ENCODE measurements around the gene DNAI4.
"Not testable (repeated sequence)": the region's sequence is repeated elsewhere in the genome, so short reads cannot be mapped to it uniquely, and the experiment has no call there.

DNAI4 gene

DNA sequence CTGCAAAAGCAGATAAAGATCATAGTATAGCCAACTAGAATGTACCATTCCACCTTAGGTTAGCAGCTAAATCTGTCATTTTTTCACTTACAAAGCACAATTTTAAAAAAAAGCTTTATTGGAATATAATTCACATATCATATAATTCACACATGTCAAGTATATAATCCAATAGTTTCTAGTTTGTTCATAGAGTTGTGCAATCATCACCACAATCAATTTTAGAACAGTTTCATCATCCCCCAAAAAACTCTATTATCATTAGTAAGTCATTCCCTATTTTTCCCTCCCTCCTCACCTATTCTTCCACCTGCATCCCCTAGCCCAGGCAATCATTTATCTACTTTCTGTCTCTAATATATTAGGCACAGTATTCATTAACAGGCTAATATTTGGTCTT lies 91.5 kb downstream of the DNAI4 start:
- no peak for DNase-seq (ENCODE audit: low spot score)
- TF ChIP-seq, protein P1, sequence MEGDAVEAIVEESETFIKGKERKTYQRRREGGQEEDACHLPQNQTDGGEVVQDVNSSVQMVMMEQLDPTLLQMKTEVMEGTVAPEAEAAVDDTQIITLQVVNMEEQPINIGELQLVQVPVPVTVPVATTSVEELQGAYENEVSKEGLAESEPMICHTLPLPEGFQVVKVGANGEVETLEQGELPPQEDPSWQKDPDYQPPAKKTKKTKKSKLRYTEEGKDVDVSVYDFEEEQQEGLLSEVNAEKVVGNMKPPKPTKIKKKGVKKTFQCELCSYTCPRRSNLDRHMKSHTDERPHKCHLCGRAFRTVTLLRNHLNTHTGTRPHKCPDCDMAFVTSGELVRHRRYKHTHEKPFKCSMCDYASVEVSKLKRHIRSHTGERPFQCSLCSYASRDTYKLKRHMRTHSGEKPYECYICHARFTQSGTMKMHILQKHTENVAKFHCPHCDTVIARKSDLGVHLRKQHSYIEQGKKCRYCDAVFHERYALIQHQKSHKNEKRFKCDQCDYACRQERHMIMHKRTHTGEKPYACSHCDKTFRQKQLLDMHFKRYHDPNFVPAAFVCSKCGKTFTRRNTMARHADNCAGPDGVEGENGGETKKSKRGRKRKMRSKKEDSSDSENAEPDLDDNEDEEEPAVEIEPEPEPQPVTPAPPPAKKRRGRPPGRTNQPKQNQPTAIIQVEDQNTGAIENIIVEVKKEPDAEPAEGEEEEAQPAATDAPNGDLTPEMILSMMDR (IDR thresholded peaks at IDR 0.05; ENCODE audit: extremely low read depth, missing control alignments), result no peak

DNA sequence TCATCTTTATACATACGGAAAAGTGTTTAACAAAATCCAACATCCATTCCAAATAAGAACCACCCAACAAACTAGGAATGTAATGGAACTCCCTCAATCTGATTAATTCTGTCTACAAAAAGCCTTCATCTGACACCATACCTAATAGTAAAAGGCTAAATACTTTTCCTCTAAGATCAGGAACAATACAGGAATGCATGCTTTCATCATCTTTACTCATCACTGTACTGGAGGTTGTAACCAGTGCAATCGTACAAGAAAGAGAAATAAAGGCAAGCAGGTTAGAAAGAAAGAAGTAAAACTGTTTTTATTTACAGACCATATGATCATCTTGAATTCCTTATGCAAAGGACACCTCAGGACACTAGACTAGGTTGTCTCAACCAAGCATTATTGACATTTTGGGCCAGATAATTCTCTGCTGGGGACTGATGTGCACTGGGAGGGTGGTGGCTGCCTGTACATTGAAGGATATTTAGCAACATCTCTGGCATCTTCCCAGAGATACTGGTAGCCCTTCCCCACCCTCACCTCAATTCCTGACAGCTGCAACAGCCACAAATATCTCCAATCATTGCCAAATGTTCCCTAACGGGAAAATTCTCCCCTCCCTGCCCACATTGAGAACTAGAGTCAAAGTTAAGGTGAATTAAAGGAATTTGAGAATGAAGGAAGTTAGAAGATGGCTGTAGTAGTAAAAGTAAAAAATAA lies 93.0 kb downstream of the DNAI4 start:
- TF ChIP-seq, protein P1 (IDR thresholded peaks at IDR 0.05; ENCODE audit: extremely low read depth, missing control alignments), result no peak
- no peak for DNase-seq (ENCODE audit: low spot score)

DNA sequence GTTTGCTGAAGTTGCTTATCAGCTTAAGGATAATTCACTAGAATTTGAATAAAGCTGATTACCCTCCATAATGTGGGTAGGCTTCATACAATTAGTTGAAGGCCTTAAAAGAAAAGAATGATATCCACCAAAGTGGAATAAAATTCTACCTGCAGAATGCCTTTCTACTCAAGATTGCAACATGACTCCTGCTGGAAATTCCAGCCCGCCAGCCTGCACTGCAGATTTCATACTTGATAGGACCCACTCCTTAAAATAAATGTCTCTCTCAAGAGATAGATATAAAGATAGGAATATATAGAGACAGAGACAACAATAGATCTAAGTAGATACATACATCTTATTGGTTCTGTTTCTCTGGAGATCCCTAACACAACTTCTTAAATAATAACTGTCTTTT lies 99.9 kb downstream of the DNAI4 start:
- TF ChIP-seq, protein P1 (IDR thresholded peaks at IDR 0.05; ENCODE audit: extremely low read depth, missing control alignments), result no peak

DNA sequence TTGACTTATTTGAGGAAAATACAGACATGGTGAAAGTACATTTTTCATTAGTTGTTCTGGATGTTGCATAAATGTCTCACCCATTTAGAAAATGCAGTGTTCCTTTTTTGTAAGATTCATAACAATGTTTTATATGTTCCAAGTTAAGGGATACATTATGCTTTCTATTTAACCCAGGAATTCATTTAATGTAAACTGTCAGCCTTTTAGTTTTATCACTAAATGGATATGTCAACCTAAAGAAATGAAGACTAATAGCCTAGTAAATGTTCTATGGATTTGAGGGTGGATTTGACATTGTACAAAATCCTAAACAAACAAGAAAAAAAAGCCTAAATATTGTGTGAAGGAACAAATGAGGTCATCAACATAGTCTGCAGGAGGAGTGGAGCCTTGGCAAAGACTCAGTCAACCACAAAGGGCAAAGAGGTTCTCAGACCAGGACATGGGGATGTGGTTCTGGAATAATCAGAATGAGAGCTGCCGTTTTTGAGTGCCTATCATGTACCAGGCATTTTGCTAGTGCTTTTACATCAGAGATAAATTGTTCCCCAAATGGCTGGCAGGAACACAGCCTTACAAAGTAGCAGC lies 114.8 kb downstream of the DNAI4 start:
- no peak for DNase-seq (ENCODE audit: low spot score)

More for the DNA sequence above, 99.9 kb downstream of the DNAI4 start:
- no peak for DNase-seq (ENCODE audit: low spot score)

DNA sequence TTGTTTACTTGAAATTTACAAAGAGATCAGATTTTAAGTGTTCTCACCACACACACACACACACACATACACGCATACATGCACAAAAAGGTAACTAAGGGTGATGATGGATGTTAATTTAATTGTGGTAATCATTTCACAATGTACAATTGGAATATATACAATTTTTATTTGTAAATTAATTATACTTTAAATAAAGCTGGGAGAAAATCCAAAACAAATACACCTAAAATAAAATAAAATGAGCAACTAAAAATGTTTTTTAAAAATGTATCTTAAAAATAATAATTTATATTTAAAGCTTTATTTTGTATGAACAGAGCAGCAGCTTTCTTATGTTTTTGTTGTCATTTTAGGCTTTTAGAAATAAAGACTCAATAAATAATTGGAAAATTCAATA lies 115.4 kb downstream of the DNAI4 start:
- TF ChIP-seq, protein P1 (IDR thresholded peaks at IDR 0.05; ENCODE audit: extremely low read depth, missing control alignments), result no peak
- no peak for DNase-seq (ENCODE audit: low spot score)

More for the DNA sequence above, 114.8 kb downstream of the DNAI4 start:
- TF ChIP-seq, protein P1 (IDR thresholded peaks at IDR 0.05; ENCODE audit: extremely low read depth, missing control alignments), result no peak

DNA sequence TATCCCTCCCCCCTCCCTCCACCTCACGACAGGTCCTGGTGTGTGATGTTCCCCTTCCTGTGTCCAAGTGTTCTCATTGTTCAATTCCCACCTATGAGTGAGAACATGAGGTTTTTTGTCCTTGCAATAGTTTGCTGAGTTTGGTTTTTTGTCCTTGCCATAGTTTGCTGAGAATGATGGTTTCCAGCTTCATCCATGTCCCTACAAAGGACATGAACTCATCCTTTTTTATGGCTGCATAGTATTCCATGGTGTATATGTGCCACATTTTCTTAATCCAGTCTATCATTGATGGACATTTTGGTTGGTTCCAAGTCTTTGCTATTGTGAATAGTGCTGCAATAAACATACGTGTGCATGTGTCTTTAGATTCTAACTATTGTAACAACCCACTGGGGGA lies 128.8 kb downstream of the DNAI4 start:
- not testable (repeated sequence) for DNase-seq (ENCODE audit: low spot score)

DNA sequence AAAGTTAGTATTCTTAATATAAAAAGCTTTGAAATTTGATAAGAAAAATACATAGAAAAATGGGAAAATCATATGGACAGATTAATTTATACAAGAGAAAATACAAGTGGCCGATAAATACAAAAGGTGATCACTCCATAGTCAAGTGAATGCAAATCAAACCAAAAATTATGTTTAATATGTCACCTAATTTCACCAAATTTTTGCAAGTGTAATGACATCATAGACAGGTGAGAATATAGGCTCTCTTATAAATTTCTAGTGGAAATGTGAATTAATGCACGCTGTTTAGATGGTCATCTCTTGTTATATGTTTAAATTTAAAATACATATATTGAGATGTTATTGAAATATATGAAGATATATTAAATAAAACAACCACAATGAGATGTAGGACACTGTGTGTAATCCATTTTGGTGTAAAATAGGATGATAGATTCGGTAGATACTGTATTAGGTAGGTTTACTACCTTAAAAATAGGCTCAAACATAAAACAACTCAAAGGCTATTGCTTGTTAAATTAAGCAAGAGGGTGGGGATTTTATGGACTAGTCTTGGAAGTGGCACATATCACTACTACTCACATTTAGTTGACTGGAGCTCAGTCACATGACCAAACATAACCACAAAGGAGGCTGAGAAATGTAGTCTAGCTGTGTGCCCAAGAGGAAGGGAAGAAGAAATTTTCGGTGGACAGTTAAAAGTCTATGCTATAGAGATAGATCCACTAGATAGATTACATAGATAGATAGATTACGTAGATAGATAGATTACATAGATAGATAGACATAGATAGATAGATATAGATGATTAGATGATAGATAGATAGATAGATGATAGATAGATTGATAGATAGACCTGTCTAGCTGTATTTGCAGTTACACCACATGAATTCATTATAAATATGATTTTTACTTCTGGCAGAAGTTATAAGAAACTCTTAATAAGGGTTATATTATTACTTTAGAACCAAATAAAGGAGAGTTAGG lies 132.7 kb downstream of the DNAI4 start:
- DNase-seq (ENCODE audit: low spot score), result no peak
- TF ChIP-seq, protein P1 (IDR thresholded peaks at IDR 0.05; ENCODE audit: extremely low read depth, missing control alignments), result no peak

Measured in GM20000 (cell line).